HG02938 (cell line): ENCODE measurements around the gene KLK6.

Experiments used
- ATAC-seq: cut with Tn5 transposase; IDR thresholded peaks from one replicate; pipeline ENCODE4 v1.9.1; 2021; ENCODE audit warnings: mild to moderate bottlenecking, moderate library complexity; ENCODE audit not compliant: unreplicated experiment

KLK6 gene

DNA sequence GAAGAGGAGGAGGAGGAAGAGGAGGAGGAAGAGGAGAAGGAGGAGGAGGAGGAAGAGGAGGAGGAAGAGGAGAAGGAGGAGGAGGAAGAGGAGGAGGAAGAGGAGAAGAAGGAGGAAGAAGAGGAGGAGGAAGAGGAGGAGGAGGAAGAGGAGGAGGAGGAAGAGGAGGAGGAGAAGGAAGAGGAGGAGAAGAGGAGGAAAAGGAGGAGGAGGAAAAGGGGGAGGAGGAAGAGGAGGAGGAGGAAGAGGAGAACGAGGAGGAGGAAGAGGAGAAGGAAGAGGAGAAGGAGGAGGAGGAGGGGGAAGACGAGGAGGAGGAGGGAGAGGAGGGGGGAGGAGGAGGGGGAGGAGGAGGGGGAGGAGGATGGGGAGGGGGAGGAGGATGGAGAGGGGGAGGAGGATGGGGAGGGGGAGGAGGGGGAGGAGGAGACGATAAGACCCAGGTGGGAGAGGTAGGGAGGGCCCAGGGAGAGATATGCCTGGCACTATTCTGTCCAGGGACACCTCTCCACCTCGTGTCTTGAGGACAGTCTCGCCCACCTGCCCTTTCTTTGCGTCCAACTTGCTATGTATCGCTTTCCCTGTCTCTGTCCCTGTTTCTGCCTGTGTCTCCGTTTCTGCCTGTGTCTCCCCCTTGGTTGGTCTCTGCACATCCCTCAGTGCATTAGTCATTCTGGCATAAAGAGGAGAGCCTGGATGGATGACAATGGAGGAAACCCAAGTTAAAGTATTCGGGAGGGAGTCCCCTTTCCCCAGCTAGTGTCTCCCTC lies 9.5 kb downstream of the KLK6 start:
- ATAC-seq: no peak

DNA sequence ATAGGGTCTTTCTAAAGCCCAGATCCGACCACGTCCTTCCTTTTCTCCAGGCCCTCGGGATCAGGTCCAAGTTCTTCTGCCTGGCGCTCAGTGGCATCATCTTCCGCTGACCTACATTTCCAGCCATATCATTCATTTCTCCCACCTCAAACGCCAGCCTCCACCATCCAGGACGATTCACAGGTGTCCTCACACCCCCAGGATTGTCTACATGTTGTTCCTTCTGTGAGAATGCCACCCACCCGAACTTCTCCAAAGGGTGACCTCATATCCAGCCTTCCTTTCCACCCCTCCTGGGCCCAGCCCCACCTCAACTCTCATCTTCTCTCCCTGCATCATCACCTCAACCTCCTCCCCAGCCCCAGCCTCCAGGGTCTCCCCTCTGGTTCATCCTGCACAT lies 11.8 kb downstream of the KLK6 start:
- ATAC-seq: no peak

DNA sequence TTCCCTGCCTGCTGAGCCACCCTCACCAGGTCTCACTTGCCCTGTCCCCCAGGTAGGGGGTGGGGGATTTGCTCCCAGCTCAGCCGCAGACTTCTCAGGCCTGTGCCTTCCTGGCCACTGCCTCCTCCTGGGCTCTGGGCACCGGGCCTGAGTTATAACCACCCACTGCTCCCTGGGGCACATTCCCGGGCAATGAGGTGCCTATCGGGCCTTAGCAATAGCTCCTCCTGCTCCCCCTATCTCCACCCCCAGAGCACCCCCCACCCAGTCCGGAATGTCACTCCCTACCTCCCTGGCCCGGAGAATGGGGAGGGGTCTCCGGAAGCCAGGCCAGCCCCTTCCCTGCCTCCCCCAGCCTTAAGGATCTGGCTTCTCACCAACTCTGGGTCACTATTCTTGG lies 16.5 kb downstream of the KLK6 start, which contains the start of gene KLK5:
Gene KLK5 (minus strand): TSS at position 129 of the 400 bp plus-strand sequence. CDS start 381 bp downstream, outside the sequence.
- no peak for ATAC-seq

DNA sequence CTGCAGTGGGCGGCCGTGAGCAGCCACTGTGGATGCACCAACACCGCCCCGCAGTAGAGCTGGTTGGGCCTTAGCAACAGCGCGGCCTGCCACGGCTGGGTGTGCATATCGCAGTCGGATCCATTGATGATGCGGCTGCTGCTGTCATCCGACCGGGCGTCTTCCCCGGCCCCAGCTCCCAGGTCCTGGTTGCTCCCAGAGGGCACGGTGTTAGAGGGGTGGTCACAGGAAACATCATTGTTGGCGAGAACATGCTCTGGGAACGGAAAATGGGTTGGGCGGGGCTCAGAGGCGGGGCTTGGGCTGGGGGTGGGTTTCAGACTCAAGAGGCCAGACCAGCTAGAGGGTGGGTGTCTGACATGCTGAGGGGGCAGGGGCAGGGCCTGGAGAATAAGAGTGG lies 19.5 kb downstream of the KLK6 start:
- no peak for ATAC-seq

DNA sequence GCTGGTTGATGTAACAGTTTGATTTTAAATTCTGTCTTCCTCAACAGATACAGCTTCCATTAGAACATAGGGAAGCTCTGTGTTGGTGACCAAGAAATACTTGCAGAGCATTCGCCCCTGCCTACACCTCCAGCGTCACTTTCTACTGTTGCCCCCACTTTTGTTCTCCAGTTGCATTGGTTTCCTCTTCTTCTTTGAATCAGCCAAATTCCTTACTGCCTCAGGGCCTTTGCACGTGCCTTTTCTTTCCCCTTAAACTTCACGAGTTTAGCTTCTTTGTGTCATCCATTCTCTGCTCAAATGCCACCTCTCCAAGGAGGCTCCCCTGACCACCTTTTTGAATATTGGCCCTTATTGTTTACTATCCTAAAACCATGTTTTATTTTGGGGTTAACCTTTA lies 22.3 kb downstream of the KLK6 start:
- no peak for ATAC-seq

DNA sequence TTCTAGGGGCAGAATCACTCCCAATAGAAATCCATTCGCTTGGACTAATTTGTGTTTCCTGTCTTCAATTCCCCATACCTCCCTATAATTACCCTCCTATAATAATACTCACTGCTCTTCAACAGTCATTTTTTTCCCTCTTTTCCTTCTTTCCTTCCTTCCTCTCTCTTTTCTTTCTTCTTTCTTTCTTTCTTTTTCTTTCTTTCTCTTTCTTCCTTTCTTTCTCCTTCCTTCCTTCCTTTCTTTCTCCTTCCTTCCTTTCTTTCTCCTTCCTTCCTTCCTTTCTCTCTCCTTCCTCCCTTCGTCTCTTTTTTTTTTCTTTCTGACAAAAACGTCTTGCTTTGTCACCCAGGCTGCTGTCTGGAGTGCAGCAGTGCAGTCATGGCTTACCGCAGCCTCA lies 24.6 kb downstream of the KLK6 start:
- no peak for ATAC-seq

DNA sequence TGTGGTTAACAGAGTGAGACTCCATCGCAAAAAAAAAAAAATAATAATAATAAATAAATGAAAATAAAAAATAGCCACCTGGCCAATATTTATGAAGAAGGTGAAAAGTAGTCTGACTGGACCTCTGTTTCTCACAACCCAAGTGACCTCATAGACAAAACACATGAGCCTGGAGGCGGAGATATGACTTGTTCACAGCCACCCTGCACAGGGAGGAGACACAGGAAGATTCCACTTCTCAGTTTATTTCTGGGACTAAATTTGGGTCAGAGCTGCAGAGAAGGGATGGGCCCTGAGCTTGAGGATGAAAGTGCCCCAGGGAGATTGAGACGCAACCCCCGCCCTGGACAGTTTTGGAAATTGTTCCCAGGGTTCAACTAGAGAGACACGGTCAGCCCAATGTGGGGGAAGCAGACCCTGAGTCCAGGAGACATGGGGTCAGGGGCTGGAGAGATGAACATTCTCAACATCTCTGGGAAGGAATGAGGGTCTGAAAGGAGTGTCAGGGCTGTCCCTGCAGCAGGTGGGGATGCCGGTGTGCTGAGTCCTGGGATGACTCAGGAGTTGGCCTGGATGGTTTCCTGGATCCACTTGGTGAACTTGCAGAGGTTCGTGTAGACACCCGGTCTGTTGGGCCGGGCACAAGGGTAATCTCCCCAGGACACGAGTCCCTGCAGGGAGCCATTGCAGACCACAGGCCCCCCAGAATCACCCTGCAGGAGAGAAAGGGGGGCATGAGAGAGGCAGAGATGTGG lies 26.1 kb downstream of the KLK6 start:
- ATAC-seq: no peak

DNA sequence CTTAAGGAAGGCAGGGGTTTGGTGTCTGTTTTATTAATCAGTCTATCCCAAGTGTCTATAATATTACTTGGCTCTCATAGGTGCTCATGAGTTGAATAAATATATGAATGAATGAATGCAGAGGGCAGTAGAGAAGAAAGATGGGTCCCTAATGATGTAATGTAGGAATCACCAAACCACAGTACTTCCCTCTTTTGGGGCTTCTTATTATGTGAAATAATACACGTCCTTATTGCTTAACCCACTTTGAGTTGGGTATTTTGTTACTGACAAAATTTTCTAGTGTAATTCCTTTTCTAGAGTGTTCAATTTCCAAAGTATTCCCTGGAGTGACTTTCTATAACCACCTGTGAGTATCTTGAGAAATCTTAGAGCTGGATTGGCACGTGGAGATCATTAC lies 29.8 kb downstream of the KLK6 start:
- no peak for ATAC-seq

DNA sequence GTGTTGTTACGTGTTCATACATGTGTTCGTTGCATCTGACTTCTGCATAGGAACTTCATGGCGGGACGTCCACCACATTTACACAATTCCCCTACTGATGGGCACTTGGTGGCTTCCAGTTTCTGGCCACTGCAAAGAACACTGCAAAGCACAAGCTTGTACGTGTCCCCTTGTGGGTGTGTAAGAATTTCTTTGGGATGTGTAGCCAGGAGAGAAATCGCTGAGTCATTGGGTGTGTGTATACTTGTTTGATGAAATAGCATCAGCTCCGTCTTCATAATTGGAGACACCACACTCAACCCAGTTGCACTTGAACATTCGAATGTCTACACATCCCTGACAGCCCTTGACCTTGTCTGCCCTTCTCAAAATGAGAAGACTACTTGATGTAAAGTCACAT lies 35.8 kb downstream of the KLK6 start:
- ATAC-seq: no peak

DNA sequence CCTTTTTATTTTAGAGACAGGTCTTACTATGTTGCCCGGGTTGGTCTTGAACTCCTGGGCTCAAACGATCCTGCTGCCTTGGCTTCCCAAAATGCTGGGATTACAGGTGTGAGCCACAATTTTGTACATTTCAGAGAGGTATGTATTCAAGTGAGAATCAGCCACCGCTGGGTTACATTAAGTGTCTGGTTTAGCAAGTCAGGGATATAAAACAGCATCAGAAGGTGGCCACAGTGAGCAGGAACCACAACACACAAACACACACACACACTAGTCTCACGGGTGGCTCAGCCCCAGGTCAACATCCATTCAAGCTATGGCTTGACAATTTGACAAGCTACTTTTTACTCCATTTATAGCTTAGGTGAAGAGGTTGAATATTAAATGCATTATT lies 36.7 kb downstream of the KLK6 start:
- ATAC-seq: no peak

DNA sequence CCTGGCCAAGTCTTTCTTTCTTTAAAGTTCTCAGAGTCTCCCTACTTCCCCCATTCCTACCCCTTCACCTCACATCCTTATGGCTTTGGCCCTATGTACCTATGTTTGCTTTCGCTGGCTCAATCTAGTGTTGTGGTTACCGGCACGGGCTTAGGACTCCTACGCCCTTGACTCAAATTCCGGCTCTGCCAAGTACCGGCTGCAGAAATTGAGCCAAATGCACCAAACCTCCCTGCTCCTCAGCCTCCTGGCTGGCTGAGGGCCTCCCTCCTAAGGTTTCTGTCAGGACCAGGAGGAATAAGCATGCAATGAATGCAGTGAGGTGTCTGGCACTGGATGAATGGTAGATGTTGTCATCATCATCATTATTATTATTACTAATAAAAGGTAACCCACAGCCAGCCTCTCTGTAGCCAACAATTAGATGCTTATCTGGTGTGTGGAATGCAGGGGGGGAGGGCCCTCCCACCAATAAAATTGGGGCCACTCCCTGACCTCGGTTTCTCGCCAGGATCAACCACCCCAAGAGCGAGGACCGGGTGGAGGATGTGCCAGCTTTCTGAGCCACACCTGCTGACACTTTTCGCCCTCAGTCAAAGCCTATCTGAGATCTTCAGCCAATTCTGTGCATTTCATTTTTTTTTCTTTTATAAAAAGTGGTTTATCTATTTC lies 37.2 kb downstream of the KLK6 start:
- no peak for ATAC-seq

DNA sequence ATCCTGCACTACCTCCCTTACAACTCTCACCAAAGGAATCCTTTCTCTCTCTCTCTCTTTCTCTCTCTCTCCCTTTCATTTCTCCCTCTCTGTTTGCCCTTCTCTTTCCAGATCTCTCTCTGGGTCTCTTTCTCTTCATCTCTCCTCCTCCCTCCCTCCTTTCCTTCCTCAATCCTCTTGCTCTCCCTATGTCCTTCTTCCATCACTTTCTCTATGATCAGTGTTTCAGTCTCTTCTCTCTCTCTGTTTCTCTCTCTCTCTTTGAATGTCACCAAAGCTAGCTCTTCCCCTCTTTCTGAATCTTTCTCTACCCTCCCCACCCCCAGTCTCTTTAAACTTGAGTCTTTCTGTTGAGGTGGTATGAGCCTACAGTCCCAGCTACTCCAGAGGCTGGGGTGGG lies 38.4 kb downstream of the KLK6 start:
- ATAC-seq: no peak

DNA sequence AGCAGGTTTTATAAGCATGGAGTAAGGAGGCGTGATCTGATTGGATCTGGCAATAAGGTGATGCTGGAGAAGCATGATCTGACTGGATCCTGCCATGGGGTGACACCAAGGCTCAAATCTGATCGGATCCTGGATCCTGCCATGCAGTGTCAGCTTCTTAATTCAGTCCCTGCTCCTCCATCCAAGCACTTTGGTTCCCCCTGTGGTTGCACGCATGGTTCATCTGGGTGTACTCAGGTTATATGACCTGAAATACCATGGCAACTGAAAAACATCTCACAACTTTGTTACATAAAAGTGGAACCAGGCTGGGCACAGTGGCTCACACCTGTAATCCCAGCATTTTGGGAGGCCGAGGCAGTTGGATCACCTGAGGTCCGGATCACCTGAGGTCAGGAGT lies 40.6 kb downstream of the KLK6 start:
- no peak for ATAC-seq

DNA sequence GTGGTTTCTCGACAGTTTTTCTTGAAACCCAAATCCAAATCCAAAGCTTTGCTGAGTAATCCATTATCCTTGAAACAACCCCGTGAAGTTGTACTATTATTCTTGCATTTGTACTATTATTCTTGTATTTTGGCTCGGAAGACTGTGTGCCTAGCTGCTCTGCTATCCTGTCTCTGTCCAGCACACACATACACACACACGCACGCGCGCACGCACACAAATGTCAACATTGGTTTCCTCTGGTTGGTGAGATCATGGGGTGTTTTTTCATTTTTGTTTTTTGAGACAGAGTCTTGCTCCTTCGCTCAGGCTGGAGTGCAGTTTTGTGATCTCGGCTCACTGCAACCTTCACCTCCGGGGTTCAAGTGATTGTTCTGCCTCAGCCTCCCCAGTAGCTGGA lies 43.2 kb downstream of the KLK6 start:
- ATAC-seq: no peak

DNA sequence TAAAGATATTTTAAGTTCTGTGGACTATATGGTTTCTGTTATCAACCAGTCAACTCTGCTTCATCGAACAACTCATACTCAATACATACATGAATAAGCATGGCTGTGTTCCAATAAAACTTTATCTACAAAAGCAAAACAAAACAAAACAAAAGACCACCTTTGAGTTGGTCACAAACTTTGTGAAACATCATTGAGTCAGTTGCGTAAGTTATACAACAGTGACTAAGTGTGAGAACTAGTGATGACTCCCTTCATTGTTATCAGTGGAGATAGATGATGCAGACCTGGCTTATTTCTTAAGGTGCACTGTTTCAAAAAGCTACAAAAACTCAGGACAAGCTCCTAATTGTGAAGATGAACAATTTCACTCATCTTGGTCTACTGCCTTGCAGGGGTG lies 43.7 kb downstream of the KLK6 start:
- ATAC-seq: no peak

DNA sequence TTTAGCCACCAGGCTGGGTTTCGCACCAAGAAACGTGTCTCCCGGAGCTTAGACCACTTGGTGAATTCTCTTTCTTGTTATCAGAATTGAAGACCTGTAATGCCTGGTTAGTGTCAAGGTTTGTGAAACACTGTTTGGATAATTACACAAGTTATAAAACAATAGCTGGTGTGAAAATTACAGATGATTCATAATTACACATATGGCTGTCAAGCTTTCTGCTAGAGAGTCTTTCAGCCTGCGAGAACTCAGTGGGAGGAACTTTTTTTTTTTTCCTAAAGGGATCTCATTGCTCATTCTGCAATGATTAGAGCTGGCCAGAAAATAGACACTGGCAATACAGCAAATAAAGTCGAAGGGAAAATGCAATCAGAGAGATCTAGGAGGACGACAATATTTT lies 44.8 kb downstream of the KLK6 start:
- ATAC-seq: no peak

DNA sequence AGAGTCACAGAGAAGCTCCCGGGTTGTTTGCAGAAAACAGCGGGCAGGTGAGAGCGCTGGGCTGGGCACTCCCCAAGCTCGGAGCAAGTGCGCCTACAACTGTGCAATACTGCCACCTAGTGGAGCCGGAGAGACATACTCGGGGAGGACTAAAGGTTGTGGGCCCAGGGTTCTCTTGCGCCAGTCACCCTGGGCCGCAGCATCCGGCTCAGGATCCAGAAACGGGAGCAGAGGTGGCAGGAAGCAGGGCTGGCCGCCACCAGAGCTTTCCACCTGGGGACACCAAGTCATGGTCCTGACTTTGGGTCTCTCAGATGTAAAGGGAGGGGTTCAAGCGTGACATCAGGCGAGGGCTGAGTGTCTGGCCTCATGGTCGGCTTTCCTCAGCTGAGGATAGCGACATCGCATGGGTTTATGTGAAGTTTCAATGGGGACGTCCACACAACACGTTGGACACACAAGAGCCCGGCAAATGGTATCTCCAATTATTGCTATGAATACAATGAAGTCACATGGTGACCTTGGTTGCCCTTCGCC lies 47.0 kb downstream of the KLK6 start:
- peak; percentile 64 for ATAC-seq

DNA sequence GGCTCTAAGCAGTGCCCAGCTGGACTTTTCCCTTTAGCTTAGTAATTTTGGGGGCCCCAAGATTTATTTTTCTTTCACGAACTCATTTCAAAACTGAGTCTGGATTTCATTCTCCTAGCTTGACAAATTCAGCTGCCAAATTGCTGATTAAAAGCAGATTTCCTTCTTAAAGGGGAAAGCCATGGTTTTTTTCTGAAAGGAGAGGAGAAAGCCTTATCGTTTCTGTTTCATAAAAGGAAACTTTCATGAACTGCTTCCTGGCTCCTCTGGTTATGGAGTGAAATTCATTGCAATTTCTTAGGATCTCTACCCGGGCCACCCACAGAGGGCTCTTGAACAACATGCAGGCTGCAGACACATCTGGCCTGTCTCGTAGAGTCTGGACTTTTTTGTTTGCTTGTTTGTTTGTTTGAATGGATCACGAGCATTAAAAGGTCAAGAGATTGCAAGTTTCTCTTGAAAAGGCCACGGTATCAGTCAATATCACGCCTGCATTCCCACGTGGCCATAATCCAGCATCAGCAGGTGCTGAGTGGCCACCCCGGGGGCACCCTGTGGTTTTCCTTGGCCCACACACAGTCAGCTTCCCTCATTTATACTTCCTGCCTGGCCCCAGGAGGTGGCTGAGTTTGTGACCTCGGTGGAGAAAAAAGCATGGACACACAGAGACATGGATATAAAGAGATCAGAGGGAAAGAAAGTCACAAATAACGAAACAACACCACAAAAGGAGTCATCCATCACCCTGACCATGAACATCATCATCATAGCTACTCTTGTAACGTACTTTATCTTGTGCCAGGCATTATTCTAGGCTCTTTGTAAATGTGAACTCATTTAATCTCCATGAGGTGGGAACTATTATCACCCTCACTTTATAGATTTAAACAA lies 47.7 kb downstream of the KLK6 start:
- ATAC-seq: no peak

DNA sequence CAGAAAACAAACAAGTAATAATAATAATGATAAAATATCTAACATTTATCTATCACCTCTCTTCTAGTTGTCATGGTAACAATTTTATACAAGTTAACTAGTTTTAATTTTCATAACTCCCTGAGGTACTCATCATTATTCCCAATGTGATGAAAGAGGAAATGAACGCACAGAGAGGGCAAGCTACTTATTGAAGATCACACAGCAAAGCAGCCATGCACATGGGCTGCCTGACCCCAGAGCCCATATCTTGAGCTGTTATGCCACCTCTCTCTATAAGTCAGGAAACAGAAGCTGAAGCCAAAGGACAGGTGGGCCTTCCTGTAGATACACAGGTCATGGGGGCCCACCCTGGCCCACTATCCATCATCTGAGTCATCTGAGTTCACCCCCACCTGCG lies 53.3 kb downstream of the KLK6 start:
- no peak for ATAC-seq
